ENCODE results near the gene TBCK. TPM values are rescaled to one million over a fixed set of nuclear protein-coding genes. Genes with fewer than 3 reads are reported as not detected.

The TBCK gene
- total and polyA plus RNA-seq, 4 donors = 4.9 to 25.5 (median 15.8) TPM

DNA sequence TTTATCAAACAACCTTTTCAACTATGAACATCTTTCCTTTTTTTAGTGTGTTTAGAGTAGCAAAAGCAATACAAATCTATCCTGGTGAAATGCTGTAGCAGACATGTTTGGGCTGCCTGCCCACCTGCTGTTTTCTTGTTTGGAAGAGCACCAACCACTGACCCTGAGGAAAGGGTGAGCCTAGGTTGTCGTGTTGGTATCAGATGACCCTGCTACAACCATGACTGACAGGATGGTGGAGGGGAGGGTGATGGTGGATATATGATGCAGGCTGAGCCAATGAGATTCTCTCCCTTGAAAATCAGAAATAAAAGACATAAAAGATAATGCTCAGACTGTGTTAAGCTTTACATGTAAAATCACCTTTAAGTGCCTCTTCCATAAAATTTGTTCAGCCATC is 219.6 kb downstream of the TBCK start:
- H3K9me3 ChIP-seq (ENCODE audit: control insufficient read depth in 4 of 4, low read length in 3 of 4) = peaks cover 0 to 4% (median under 1%) of the 10 kb centered on the region in 4 donors
- no peak overlapping the region for H3K9ac ChIP-seq (ENCODE audit: low read depth in 1 of 2, low read length in 2 of 2)
- WGBS = 46% methylated on average over 1 of the region's 1 CpG
- no peaks in the 10 kb centered on the region for H3K27me3 ChIP-seq (ENCODE audit: control insufficient read depth in 4 of 4, insufficient read depth in 4 of 4, low read length in 3 of 4)
- H3K27ac ChIP-seq (ENCODE audit: low read depth in 1 of 2, low read length in 2 of 2) = no peak overlapping the region
- H3K36me3 ChIP-seq (ENCODE audit: control insufficient read depth in 4 of 4, insufficient read depth in 3 of 4, low read depth in 1 of 4, low read length in 3 of 4) = peaks cover 2 to 6% (median 3%) of the 10 kb centered on the region in 4 donors
- no peaks in the 10 kb centered on the region for H3K4me1 ChIP-seq (ENCODE audit: control insufficient read depth in 4 of 4, insufficient read depth in 4 of 4, low read length in 3 of 4)
- no peak overlapping the region for H3K4me3 ChIP-seq (ENCODE audit: low read depth in 1 of 3, low read length in 3 of 3)
- no peak for DNase-seq (ENCODE audit: low spot score)
- TF ChIP-seq FOXA1 (IDR thresholded peaks at IDR 0.05) = no peak
- no peak for TF ChIP-seq TAF1 (conservative IDR thresholded peaks at IDR 0.05)
- TF ChIP-seq, protein P1, sequence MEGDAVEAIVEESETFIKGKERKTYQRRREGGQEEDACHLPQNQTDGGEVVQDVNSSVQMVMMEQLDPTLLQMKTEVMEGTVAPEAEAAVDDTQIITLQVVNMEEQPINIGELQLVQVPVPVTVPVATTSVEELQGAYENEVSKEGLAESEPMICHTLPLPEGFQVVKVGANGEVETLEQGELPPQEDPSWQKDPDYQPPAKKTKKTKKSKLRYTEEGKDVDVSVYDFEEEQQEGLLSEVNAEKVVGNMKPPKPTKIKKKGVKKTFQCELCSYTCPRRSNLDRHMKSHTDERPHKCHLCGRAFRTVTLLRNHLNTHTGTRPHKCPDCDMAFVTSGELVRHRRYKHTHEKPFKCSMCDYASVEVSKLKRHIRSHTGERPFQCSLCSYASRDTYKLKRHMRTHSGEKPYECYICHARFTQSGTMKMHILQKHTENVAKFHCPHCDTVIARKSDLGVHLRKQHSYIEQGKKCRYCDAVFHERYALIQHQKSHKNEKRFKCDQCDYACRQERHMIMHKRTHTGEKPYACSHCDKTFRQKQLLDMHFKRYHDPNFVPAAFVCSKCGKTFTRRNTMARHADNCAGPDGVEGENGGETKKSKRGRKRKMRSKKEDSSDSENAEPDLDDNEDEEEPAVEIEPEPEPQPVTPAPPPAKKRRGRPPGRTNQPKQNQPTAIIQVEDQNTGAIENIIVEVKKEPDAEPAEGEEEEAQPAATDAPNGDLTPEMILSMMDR (IDR thresholded peaks at IDR 0.05; ENCODE audit: low read depth, low read length, missing input control) = no peak
- no peak for TF ChIP-seq RXRA (IDR thresholded peaks at IDR 0.05)
- no peak for TF ChIP-seq FOXA2 (IDR thresholded peaks at IDR 0.05)
- no peak for TF ChIP-seq HNF4A (conservative IDR thresholded peaks at IDR 0.05)
- TF ChIP-seq EGR1 (IDR thresholded peaks at IDR 0.05; ENCODE audit: low read depth in 2 of 2) = no peak
- TF ChIP-seq GABPA (IDR thresholded peaks at IDR 0.05 in 1 of 2, conservative IDR thresholded peaks at IDR 0.05 in 1 of 2) = no peak
- TF ChIP-seq YY1 (IDR thresholded peaks at IDR 0.05) = no peak
- TF ChIP-seq, protein P2, sequence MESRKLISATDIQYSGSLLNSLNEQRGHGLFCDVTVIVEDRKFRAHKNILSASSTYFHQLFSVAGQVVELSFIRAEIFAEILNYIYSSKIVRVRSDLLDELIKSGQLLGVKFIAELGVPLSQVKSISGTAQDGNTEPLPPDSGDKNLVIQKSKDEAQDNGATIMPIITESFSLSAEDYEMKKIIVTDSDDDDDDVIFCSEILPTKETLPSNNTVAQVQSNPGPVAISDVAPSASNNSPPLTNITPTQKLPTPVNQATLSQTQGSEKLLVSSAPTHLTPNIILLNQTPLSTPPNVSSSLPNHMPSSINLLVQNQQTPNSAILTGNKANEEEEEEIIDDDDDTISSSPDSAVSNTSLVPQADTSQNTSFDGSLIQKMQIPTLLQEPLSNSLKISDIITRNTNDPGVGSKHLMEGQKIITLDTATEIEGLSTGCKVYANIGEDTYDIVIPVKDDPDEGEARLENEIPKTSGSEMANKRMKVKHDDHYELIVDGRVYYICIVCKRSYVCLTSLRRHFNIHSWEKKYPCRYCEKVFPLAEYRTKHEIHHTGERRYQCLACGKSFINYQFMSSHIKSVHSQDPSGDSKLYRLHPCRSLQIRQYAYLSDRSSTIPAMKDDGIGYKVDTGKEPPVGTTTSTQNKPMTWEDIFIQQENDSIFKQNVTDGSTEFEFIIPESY (IDR thresholded peaks at IDR 0.05) = no peak
- no peak for TF ChIP-seq JUND (IDR thresholded peaks at IDR 0.05)
- TF ChIP-seq, protein P3, sequence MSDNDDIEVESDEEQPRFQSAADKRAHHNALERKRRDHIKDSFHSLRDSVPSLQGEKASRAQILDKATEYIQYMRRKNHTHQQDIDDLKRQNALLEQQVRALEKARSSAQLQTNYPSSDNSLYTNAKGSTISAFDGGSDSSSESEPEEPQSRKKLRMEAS (IDR thresholded peaks at IDR 0.05) = no peak

DNA sequence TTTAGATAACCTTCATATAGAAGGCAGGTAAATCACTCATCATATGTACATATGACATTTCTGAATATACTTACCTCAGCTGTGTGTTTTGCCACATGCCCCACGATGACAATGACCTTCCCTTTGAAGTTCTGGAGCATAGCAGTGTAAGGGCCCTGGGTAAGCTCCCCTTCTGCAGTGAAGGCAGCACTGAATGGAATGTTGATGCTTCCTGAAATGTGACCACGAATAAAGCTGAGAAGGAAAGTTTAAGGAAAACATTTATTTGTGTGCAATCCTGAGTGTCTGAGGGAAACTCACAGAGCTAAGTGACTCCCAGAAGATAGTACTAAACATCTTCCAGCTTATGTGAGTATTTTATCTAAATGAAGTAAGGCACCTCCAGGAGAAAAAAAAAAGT is 220.6 kb downstream of the TBCK start:
- H3K27ac ChIP-seq (ENCODE audit: low read depth in 1 of 2, low read length in 2 of 2) = no peak overlapping the region
- H3K27me3 ChIP-seq (ENCODE audit: control insufficient read depth in 4 of 4, insufficient read depth in 4 of 4, low read length in 3 of 4) = no peaks in the 10 kb centered on the region
- no peak overlapping the region for H3K4me3 ChIP-seq (ENCODE audit: low read depth in 1 of 3, low read length in 3 of 3)
- H3K9ac ChIP-seq (ENCODE audit: low read depth in 1 of 2, low read length in 2 of 2) = no peak overlapping the region
- TF ChIP-seq RAD21 (IDR thresholded peaks at IDR 0.05) (no peak), TAF1 (conservative IDR thresholded peaks at IDR 0.05) (no peak)
- DNase-seq (ENCODE audit: low spot score) = no peak
- H3K36me3 ChIP-seq (ENCODE audit: control insufficient read depth in 4 of 4, insufficient read depth in 3 of 4, low read depth in 1 of 4, low read length in 3 of 4) = peaks cover 5 to 17% (median 11%) of the 10 kb centered on the region in 4 donors
- peaks cover 2 to 9% (median 9%) of the 10 kb centered on the region in 4 donors for H3K9me3 ChIP-seq (ENCODE audit: control insufficient read depth in 4 of 4, low read length in 3 of 4)
- 77% methylated on average over 2 of the region's 2 CpGs for WGBS
- no peaks in the 10 kb centered on the region for H3K4me1 ChIP-seq (ENCODE audit: control insufficient read depth in 4 of 4, insufficient read depth in 4 of 4, low read length in 3 of 4)

DNA sequence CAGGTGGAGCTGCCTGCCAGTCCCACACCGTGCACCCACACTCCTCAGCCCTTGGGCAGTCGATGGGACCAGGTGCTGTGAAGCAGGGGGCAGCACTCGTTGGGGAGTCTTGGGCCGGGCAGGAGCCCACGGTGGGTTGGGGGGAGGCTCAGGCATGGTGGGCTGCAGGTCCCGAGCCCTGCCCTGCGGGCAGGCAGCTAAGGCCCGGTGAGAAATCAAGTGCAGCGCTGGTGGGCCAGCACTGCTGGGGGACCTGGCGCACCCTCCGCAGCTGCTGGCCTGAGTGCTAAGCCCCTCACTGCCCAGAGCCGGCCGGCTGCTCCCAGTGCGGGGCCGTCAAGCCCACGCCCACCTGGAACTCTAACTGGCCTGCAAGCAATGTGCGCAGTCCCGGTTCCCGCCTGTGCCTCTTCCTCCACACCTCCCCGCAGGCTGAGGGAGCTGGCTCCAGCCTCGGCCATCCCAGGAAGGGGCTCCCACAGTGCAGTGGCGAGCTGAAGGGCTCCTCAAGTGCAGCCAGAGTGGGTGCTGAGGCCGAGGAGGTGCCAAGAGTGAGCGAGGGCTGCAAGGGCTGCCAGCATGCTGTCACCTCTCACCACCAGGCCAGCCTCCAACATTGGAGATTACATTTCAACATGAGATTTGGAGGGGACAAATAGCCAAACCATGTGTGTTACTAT is 223.5 kb downstream of the TBCK start:
- 95% methylated on average over 24 of the region's 24 CpGs for WGBS
- H3K36me3 ChIP-seq (ENCODE audit: control insufficient read depth in 4 of 4, insufficient read depth in 3 of 4, low read depth in 1 of 4, low read length in 3 of 4) = peaks cover 5 to 29% (median 23%) of the 10 kb centered on the region in 4 donors
- peaks cover 10 to 23% (median 12%) of the 10 kb centered on the region in 4 donors for H3K9me3 ChIP-seq (ENCODE audit: control insufficient read depth in 4 of 4, low read length in 3 of 4)
- no peaks in the 10 kb centered on the region for H3K4me1 ChIP-seq (ENCODE audit: control insufficient read depth in 4 of 4, insufficient read depth in 4 of 4, low read length in 3 of 4)
- no peak overlapping the region for H3K9ac ChIP-seq (ENCODE audit: low read depth in 1 of 2, low read length in 2 of 2)
- H3K27ac ChIP-seq (ENCODE audit: low read depth in 1 of 2, low read length in 2 of 2) = no peak overlapping the region
- H3K27me3 ChIP-seq (ENCODE audit: control insufficient read depth in 4 of 4, insufficient read depth in 4 of 4, low read length in 3 of 4) = no peaks in the 10 kb centered on the region
- DNase-seq (ENCODE audit: low spot score) = no peak
- H3K4me3 ChIP-seq (ENCODE audit: low read depth in 1 of 3, low read length in 3 of 3) = no peak overlapping the region
- TF ChIP-seq FOXA2 (IDR thresholded peaks at IDR 0.05) (no peak), JUND (IDR thresholded peaks at IDR 0.05) (no peak), EGR1 (IDR thresholded peaks at IDR 0.05; ENCODE audit: low read depth in 2 of 2) (no peak), GABPA (IDR thresholded peaks at IDR 0.05 in 1 of 2, conservative IDR thresholded peaks at IDR 0.05 in 1 of 2) (no peak), FOXA1 (IDR thresholded peaks at IDR 0.05) (no peak), YY1 (IDR thresholded peaks at IDR 0.05) (no peak)
- TF ChIP-seq, protein P4, sequence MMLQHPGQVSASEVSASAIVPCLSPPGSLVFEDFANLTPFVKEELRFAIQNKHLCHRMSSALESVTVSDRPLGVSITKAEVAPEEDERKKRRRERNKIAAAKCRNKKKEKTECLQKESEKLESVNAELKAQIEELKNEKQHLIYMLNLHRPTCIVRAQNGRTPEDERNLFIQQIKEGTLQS (IDR thresholded peaks at IDR 0.05) = no peak
- TF ChIP-seq, protein P1 (IDR thresholded peaks at IDR 0.05; ENCODE audit: low read depth, low read length, missing input control) = no peak
- TF ChIP-seq, protein P3 (IDR thresholded peaks at IDR 0.05) = no peak
- TF ChIP-seq, protein P5, sequence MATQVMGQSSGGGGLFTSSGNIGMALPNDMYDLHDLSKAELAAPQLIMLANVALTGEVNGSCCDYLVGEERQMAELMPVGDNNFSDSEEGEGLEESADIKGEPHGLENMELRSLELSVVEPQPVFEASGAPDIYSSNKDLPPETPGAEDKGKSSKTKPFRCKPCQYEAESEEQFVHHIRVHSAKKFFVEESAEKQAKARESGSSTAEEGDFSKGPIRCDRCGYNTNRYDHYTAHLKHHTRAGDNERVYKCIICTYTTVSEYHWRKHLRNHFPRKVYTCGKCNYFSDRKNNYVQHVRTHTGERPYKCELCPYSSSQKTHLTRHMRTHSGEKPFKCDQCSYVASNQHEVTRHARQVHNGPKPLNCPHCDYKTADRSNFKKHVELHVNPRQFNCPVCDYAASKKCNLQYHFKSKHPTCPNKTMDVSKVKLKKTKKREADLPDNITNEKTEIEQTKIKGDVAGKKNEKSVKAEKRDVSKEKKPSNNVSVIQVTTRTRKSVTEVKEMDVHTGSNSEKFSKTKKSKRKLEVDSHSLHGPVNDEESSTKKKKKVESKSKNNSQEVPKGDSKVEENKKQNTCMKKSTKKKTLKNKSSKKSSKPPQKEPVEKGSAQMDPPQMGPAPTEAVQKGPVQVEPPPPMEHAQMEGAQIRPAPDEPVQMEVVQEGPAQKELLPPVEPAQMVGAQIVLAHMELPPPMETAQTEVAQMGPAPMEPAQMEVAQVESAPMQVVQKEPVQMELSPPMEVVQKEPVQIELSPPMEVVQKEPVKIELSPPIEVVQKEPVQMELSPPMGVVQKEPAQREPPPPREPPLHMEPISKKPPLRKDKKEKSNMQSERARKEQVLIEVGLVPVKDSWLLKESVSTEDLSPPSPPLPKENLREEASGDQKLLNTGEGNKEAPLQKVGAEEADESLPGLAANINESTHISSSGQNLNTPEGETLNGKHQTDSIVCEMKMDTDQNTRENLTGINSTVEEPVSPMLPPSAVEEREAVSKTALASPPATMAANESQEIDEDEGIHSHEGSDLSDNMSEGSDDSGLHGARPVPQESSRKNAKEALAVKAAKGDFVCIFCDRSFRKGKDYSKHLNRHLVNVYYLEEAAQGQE (IDR thresholded peaks at IDR 0.05) = no peak

Data from liver (tissue), 9 donors.